H1 (cell line): ENCODE data around the gene MIA2.

Experiments used
- HDAC2 ChIP-seq, 2 experiments: fragments of 300-600 bp in 1 of 2; sonication (generic) in 1 of 2; IDR thresholded peaks; 2 replicates each; pipeline ENCODE4 v1.6.1; 2011 to 2012; ENCODE audit warnings: low read depth in 2 of 2, low read length in 2 of 2, mild to moderate bottlenecking in 2 of 2, moderate library complexity in 2 of 2, borderline replicate concordance in 1 of 2, inconsistent platforms in 1 of 2
- PHF8 ChIP-seq: fragments of 200-600 bp; sonication (generic); conservative IDR thresholded peaks from 2 replicates; pipeline ENCODE4 v1.7.1; 2012; ENCODE audit warnings: low read depth, mild to moderate bottlenecking, inconsistent platforms, low read length, moderate library complexity
- SP1 ChIP-seq: IDR thresholded peaks from 2 replicates; pipeline ENCODE4 v1.6.1; 2011; ENCODE audit warnings: low read depth, low read length
- TF ChIP-seq, protein P1 (sequence below), 3 experiments: IDR thresholded peaks; 1 replicate in 2 of 3; 2 replicates in 1 of 3; pipeline versions ENCODE4 v1.5.1 to v1.6.1; 2011; ENCODE audit warnings: low read length in 3 of 3, mild to moderate bottlenecking in 3 of 3, inconsistent platforms in 2 of 3, low read depth in 1 of 3, moderate library complexity in 1 of 3; ENCODE audit not compliant: insufficient read depth in 1 of 3; ENCODE audit errors: control extremely low read depth in 1 of 3

DNA sequence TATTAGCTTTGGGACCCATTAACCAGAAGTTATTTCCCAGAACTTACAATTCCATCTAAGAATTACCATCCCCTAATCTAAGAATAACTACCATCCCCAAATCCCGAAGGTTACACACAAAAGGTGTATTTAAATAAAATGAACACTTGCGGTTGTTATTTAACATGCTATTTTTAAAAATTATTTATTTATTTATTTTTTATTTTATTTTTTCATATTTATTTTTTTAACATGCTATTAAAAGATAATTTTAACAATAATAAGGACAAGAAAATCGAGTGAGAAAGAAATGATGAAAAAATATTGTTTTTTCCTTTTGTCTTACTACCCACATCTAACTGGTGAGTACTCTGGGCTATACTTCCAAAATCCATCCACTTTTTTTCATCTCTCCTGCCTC lies 192.2 kb downstream of the MIA2 start:
- TF ChIP-seq PHF8, result no peak
- no peak for TF ChIP-seq HDAC2 (IDR thresholded peaks at IDR 0.05; ENCODE audit: borderline replicate concordance in 1 of 2, low read depth in 2 of 2, low read length in 2 of 2)
- no peak for TF ChIP-seq SP1
- TF ChIP-seq, protein P1, sequence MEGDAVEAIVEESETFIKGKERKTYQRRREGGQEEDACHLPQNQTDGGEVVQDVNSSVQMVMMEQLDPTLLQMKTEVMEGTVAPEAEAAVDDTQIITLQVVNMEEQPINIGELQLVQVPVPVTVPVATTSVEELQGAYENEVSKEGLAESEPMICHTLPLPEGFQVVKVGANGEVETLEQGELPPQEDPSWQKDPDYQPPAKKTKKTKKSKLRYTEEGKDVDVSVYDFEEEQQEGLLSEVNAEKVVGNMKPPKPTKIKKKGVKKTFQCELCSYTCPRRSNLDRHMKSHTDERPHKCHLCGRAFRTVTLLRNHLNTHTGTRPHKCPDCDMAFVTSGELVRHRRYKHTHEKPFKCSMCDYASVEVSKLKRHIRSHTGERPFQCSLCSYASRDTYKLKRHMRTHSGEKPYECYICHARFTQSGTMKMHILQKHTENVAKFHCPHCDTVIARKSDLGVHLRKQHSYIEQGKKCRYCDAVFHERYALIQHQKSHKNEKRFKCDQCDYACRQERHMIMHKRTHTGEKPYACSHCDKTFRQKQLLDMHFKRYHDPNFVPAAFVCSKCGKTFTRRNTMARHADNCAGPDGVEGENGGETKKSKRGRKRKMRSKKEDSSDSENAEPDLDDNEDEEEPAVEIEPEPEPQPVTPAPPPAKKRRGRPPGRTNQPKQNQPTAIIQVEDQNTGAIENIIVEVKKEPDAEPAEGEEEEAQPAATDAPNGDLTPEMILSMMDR (IDR thresholded peaks at IDR 0.05; ENCODE audit: control extremely low read depth in 1 of 3, insufficient read depth in 1 of 3, low read depth in 1 of 3, low read length in 3 of 3), result no peak
